NCI-H1436 treated with DMSO at 0.1 percent for 48 hours (cell line): ENCODE results near the gene COPZ2.
"Not testable (repeated sequence)": the region's sequence is repeated elsewhere in the genome, so short reads cannot be mapped to it uniquely, and the experiment has no call there.

Source experiments
- DNase-seq: peaks from one replicate; lab custom pipeline; 2025; lab: John Stamatoyannopoulos, UW

The COPZ2 gene

DNA sequence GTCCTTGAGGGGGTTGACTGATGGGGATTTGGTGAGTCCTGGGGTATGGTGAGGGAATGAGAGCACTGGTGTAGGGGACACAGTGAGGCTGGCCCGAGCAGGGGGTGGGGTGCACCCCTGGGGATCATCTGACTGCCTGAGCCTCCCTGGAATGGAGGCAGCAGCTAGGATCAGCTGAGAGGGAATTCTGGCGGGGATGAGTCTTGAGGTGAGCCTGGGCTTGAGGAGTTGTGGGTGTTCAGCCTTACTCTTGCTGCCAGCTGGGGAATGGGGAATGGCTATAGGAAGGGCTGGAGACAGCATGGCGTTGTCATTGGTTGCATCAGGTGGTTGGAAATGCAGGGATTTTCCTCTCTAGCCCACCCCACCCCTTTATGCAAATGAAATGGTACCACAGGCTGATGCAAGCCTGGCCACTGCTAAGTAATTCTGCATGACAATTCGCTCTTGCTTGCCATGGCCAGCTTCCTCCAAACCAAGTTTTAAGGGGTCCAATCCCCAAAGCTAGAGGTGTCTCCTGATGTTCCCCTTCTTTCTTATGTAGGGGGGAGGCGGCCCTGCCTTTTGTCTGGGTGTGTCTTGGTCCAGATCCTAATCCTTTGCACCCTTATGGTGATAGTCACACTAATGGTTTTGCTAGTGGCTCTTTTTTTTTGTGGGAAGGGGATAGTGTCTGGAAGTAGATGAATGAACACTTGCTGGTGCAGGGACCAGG, 18.1 kb upstream of the COPZ2 start:
- DNase-seq, result no peak

DNA sequence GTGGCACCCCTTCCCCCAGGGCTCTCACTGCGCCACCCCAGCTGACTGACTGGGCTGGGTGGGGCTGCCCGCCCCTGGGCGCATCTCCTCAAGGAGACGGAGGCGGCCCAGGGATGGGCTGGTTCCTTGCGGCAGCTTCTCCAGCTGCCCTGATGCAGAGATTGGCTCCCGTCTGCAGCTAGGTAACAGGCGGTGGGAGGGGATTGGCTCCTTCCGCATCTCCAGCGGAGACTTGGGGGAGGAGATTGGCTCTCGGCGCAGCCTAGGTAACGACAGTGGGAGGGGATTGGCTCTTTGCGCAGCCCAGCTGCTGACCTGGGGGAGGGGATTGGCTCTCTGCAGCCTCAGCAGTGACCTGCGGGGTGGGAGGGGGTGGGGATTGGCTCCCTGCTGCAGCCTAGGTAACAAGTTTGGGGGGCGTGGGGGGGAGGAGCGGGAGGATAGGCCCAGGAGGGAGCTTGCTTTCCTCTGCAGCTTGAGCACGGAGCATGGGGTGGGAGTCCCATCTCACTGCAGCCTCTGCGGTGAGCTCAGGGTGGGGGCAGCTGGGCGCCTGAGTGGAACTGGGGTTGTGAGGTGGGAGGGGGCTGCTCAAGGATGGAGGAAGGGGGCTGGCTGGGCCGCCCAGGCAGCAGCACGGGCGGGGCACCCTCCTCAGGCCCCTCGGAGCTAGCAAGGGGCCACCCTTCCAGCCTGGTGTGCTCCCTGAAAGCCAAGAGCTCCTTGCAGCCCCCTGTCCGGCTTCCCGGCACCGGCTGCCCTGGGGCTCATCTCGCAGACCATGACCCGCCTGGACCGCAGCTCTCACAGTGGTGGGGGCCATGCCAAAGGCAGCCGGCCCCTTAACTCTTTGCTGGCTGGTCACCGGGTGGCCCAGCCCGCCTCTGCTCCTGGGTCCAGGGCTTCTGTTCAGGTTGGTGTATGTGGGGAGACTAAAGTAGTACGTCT, 16.9 kb upstream of the COPZ2 start:
- peak; percentile 98 for DNase-seq

DNA sequence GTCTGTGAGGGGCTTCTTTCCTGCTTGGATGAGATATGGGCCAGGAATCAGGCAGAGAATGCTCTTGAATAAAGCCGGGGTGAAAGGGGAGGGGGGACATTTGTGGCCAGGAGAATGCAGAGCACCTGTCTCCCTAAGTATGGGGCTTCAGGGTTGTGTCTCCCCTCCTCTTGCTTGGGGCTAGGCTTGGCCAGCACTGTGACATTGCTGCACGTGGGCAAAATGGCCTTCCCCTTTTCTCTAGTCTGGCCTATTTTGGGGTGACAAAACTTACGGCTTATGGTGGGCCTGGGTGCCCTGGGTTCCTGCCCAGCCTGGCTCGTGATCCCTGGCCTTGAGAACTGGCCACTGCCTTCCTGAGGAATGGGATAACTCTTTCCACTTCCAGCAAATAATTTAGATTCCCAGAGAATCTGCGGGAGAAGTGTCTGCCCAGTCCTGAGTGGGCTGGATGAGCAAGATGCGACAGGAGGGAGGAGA, 16.2 kb upstream of the COPZ2 start:
- DNase-seq, result no peak

DNA sequence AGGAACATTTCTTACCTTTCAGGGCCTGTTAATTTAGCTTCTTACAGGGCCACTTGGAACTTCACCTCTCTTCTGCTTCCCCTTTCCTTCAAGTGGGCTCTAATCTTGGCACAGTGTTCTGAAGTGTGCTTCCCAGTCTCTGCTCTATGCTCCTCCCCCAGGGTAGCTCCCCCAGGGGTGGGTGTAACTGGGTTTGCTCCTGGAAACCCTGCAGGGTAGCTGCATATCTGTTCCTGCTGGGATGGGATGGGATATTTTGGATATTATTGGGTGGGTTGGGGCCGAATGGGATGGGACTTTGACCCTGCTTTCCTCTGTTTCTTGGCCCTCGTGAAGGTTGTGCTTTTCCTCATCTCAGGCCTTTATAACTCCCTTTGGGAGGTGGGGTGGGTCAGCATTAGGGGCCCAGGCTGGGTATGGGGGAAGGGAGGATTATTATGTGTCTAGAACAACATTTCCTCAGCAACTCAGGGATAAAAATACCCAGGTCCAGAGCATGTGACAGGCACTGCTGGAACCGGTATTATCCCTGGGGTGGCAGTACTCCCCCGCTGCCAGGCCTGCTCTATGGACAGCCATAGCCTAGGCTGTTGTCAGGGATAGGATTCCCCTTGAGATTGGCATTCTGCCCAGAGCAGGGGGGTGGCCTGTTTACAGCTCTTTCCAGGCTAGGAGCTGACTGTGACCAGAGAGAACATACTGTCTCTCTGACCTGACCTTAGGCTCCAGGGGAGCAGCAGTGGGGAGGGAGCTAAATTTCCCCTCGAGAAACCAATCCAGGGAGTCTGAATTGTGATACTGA, 15.6 kb upstream of the COPZ2 start:
- DNase-seq, result no peak

DNA sequence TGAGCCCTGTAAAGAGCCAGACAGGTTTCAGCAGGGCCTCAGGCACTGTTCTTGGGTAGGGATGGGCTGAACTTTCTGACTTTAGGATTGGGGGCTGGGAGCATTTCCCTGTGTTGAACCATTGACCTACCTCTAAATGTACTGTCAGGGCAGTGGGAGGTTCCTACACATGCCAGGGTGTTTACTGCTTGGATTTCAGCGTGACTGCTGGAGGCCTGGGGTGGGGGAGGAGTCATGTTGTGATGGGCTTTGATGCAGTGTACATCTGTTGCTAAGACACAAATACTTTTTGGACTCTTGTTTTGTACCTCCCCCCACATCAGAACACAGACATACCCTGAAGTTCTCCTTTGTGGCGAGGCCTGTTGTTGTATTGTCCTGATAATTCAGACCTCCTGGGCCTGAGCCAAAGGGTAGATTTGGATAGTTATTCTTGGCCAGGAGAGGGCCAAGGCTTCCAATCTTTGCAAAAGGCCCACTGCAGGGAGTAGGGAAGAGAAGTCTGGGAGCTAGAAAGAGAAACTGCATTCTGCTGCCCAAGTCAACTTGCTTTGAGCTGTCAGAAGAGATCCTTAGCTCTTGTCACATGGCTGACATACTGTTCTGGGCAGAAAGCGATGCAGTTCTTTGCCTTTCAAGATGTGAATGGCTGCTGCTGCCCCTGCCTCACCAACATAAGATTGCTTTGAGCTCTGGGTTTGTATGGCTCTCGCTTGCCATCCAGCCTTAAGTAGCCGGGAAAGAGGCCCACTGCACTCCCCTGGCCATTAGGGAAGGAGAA, 14.3 kb upstream of the COPZ2 start:
- no peak for DNase-seq

DNA sequence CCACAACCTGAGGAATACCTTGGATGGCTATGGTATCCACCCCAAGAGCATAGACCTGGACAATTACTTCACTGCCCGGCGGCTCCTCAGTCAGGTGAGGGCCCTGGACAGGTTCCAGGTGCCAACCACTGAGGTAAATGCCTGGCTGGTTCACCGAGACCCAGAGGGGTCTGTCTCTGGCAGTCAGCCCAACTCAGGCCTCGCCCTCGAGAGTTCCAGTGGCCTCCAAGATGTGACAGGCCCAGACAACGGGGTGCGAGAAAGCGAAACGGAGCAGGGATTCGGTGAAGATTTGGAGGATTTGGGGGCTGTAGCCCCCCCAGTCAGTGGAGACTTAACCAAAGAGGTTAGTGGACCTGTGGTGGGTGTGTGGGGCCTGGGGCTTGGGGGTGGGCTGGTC, 13.7 kb upstream of the COPZ2 start:
- no peak for DNase-seq

DNA sequence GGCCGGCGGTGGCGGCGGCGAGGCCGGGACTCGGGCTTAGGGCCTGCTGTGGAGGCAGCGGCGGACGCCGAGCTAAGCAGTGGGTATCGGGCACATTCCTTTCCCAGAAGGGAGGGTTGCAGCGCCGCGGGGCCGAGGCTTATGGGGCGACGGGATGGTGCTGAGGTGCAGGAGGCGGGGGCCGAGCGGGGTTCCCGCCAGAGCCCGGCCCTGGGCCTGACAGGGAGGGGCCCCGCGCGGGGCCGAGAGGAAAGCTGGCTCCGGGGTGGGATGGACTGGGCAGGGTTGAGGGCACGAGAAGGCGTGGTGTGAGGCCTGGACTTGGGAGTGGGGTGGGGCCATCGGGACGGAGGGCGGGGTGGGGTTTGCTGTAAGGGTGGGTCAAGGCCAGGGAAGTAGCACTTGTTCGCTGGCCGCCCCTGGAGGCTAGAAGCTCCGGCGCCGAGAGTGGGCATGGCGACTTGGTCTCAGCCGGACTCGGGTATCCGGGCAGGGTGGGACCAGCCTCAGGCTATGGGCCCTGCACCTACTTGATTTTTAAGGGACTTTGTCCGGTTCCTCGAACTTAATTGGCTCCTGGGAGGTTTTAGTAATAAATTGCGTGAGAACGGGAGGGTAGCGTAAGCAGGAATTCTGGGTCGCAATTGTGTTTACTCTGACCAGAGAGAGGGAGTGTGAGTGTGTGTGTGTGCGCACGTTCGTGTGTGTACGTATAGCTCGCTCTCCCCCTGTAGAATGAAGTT, 11.0 kb upstream of the COPZ2 start:
- no peak for DNase-seq

DNA sequence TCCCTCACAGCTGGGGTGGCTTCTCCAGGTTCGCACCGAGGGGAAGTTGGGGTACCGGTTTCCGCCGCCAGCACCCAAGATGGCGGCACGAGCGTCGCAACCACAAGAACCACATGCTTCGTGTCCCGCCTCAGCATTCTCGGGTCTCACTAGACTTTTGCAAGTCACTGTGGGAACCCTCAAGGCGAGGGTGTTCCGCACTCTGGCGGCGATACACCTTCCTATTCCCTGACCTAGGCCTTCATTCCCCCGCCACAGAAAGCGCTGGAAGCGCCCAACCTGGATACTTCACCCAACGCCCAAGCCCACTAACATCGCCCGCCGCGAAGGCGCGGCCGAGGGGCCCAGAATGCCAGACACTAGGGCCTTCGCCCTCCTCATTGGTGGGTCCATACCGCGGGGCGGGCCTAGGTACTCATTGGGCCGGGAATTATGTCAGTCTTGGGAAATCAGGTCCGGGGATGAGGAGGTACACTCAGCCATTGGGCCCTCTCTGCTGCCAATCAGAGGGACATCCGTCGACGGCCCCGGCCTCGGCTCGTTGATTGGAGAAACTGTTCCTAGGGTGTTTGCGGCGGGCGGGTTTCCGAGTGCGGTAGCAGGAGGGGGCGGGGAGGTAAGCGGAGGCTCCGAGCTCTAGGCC, 10.3 kb upstream of the COPZ2 start, which contains the start of gene NFE2L1:
Gene NFE2L1, plus strand, starts transcription at position 619 of the 643 bp plus-strand sequence. CDS start 2,760 bp downstream, outside the sequence.
- DNase-seq, result peak; percentile 100

DNA sequence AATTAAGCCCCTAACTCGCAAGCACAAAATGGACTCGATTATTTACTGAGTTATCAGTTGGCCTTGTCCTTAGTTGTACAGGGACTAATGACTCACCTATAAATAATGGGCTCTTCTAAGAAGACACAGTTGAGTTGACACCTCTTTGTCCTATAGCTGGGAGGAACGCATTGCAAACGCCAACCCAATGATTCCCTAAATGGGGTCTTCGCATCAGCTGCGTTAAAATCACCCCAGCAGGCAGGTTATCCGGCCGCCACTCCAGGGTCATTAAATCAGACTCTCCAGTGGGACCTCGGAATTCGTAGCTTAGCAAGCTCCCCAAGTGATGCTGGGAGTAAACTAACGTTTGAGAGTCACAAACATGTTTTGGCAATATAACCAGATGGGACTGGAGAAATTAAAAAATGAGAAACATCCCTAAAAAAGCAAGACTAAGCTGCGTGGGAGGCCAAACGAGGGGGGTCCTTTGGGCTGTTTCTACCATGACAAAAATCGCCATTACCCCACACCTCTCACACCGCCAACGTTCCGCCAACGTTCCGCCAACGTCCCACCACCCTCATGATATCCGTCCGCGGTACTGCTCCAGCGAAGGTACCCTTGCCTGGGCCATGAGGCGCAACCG, 9.6 kb upstream of the COPZ2 start:
- no peak for DNase-seq

DNA sequence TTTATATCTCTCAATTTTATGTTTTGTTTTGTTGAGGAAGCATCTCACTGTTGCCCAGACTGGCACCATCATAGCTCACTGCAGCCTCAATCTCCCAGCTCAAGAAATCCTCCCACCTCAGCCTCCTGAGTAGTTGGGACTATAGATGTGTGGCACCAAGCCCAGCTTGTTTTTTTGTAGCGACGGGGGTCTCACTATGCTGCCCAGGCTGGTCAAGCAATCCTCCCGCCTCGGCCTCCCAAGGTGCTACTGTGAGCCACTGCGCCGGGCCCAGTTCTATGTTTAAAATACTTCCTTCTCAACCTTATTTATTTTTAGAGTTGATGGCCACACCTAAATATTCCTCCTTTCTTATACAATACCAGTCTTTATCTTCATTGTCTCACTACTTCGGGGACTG, 8.7 kb upstream of the COPZ2 start:
- no peak for DNase-seq

DNA sequence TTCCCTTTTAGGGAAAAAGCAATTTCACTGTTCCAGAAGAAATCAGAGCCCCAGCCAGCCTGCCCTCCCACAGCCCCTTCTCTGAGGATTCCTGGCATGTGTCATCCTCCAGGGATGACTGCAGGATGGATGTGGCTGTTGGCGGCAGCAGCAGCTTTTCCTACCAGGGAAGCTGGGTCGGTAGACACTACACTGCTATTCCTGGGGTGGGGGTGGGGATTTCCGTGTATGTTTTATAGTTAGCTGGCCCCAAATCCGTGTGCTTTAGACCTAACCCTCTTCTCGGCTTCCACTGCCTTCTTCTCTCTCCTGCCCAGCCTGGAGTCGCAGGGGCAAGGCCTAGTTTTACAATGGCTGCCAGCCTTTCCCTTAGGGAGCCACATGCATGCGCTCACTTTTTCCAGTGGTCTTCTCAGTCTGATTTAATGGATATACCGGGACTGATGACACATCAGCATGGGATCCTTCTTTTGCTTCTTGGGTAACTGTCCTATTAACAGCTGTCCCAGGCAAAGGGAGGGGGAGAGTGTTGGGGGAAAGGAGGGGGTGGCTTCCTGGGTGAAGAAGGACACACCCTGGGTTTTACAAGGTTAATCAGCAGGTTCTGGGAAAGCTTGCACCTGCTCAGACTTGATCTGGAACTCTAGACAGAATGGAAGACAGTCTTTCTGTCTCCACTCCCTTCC, 7.9 kb upstream of the COPZ2 start:
- DNase-seq, result no peak

DNA sequence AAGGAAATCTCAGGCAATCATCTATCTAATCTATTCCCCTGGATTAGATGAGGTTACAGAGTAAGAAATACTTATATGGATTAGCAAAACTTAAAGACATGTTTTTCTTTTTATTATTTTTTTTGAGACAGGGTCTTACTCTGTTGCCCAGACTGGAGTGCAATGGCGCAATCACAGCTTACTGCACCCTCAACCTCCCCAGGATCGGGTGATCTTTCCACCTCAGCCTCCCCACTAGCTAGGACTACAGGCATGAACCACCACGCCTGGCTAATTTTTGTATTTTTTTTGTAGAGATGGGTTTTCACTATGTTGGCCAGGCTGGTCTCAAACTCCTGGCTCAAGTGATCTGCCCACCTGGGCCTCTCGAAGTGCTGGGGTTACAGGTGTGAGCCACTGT, 7.3 kb upstream of the COPZ2 start:
- DNase-seq, result no peak

DNA sequence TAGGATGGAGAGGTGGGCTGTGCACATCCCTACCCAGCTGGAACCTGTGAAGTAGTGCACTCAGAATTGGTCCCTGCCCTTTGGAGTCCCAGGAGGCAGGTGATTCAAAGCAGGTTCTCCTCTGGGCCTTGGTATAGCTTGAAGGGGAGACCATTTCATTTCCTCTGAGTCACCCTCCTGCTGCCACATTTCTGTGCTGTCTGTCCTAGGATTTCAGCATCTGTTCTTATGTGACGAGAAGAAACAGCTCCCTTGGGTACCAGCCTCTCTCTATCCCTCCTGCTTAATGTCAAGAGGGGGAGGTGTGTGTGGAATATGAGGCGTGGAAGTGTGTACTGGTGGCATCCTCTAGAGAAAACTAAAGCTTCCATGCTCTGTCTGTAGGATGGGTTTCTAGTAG, 5.6 kb upstream of the COPZ2 start:
- DNase-seq, result no peak

DNA sequence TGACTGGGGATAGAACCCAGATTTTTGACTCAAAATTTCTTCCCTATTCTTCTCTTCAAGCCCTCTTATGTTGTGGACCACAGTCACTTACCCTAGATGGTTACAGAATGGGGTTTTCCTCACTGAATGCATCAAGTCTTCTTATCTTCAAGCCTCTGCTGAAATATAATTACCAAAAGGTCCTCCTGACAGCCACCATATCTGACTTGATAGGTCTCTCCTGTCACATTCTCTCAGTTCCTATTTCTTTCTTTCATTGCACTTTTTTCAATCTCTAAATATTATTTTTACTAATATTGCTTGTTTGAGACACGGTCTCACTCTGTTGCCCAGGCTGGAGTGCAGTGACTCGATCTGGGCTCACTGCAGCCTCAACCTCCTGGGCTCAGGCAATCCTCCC, 1.1 kb upstream of the COPZ2 start:
- DNase-seq, result no peak

DNA sequence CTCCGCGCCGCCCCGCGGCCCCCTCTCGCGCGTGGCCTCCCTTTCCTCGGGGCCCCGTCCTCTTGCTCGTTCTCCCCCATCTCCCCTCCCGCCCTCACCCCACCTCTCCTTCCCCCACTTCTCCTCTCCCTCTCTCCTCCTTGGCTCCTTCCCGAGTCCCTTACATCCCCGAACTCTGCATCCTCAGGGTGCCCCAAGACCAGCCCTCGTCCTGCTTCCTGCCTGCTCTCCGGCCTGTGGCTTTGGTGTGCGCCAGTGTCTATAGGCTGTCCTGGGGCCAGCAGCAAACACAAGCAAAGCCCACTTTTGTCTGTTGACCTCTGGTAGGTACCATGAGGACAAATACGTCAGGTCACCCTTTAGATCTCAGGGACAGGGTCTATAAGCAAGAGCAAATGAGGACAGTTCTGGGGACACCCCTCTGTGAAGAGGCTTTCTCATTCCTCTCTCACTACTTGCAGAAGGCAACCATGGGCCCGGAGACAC, 284 bp upstream of the COPZ2 start:
- no peak for DNase-seq

DNA sequence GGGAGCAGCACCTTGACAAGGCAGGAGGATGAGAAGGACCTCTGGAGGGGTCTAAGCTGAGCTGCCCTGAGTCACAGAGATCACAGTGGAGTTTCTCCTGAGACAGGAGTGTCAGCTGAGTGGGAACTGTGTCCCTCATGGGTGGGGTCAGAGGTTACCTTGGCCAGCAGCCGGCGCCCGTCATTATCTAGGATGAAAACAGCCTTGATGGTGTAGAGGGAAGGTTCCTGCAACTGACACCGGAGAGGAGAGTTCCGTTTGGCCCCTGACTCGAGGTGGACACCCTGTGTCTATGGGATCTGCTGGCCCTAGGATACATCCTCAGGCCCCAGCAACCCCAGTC, 933 bp downstream of the COPZ2 start:
- DNase-seq, result no peak

DNA sequence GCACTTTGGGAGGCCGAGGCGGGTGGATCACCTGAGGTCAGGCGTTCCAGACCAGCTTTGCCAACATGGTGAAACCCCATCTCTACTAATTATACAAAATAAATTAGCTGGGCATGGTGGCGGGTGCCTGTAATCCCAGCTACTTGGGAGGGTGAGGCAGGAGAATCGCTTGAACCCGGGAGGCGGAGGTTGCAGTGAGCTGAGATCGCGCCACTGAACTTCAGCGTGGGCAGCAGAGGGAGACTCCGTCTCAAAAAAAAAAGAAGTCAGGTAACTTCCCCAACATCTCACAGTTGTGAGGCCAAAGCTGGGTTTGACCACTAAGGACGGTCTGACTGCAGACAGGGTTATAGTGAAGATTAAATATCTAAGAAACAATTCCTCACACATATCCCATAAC, 2.9 kb downstream of the COPZ2 start:
- DNase-seq, result not testable (repeated sequence)

DNA sequence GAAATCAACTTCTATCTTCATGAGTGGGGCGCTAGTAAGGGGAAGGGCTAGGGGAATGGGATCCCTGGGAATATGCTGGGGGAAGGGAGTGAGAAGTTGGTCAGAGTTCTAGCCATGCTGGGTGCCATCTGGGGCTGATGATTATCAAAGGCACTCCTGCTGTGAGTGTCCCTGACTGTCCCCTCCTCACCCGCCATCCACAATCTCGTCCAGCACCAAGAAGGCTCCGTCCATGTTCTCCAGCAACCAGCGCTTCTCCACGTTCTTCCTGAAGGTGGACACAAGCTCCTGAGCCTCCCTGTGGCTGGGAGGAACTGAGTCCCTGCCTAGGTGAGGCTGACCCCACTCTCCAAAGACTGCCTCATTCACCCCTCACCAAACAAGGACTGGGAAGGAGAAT, 5.6 kb downstream of the COPZ2 start:
- no peak for DNase-seq

DNA sequence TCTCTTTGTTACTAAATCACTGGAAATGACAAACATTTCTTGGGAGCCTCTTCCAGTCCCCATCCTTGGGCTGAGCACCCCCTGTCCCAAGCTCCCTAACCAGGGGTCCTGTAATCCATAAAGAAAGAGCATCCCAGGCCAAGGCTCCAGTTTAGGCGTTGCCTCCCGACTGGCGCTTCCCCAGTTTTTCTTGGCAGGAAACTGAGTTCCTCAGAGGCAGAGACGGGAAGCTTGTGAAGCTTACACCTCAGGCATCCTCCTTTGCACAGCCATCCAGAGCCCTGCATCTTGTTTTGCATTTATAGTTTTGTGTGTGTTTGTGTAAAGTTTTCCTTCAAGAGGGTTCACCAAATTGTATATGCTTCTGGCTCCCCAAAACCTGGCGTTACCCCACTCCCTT, 7.1 kb downstream of the COPZ2 start:
- no peak for DNase-seq
